GM12878 (cell line): ENCODE data around the gene PARP4.

Source experiments
- ATF3 ChIP-seq: IDR thresholded peaks from 2 replicates; pipeline ENCODE4 v1.6.1; 2011; ENCODE audit warnings: low read depth, mild to moderate bottlenecking, low read length, moderate library complexity, borderline replicate concordance; ENCODE audit errors: extremely low read depth
- CEBPB ChIP-seq, 2 experiments: fragments of 150-350 bp in 1 of 2; IDR thresholded peaks; 2 replicates each; pipeline ENCODE4 v1.6.1; 2012 to 2014; ENCODE audit warnings: low read depth in 2 of 2, low read length in 2 of 2, borderline replicate concordance in 1 of 2, inconsistent platforms in 1 of 2
- CTCF ChIP-seq, 3 experiments: IDR thresholded peaks in 2 of 3; conservative IDR thresholded peaks in 1 of 3; 2 replicates each; pipeline ENCODE4 v1.5.1; 2011; ENCODE audit warnings: low read depth in 3 of 3, low read length in 3 of 3, mild to moderate bottlenecking in 3 of 3, control low read depth in 2 of 3, moderate library complexity in 2 of 3, inconsistent platforms in 1 of 3, mixed read lengths in 1 of 3; ENCODE audit not compliant: control insufficient read depth in 2 of 3, insufficient read depth in 1 of 3; ENCODE audit errors: extremely low read depth in 1 of 3
- IKZF2 ChIP-seq, 2 experiments: fragments of 450-650 bp; IDR thresholded peaks; 2 replicates each; pipeline ENCODE4 v1.6.1; 2017; ENCODE audit warnings: mild to moderate bottlenecking in 2 of 2, moderate library complexity in 2 of 2
- JUND ChIP-seq: IDR thresholded peaks from 2 replicates; pipeline ENCODE4 v1.6.1; 2012; ENCODE audit warnings: low read depth, mild to moderate bottlenecking, low read length, improper control_type of control experiment, moderate library complexity
- NR2C2 ChIP-seq: IDR thresholded peaks from 2 replicates; pipeline ENCODE4 v1.6.1; 2011; ENCODE audit warnings: borderline replicate concordance, low read depth; ENCODE audit not compliant: control insufficient read depth, insufficient read length
- NRF1 ChIP-seq: conservative IDR thresholded peaks from 2 replicates; pipeline ENCODE4 v1.6.1; 2011; ENCODE audit warnings: mild to moderate bottlenecking, low read depth, low read length, improper control_type of control experiment
- PAX8 ChIP-seq: fragments of 450-650 bp; IDR thresholded peaks from 2 replicates; pipeline ENCODE4 v1.6.1; 2017; ENCODE audit warnings: mild to moderate bottlenecking, moderate library complexity
- POLR2AphosphoS5 ChIP-seq: IDR thresholded peaks from 2 replicates; pipeline ENCODE4 v1.6.1; 2011; ENCODE audit warnings: mild to moderate bottlenecking, low read length, inconsistent platforms
- RCOR1 ChIP-seq: conservative IDR thresholded peaks from 2 replicates; pipeline ENCODE4 v1.6.1; 2012; ENCODE audit warnings: low read depth, low read length, improper control_type of control experiment
- SMC3 ChIP-seq: IDR thresholded peaks from 2 replicates; pipeline ENCODE4 v1.6.1; 2011; ENCODE audit warnings: low read length, improper control_type of control experiment, borderline replicate concordance
- YY1 ChIP-seq: IDR thresholded peaks from 2 replicates; pipeline ENCODE4 v1.6.1; 2011; ENCODE audit warnings: low read depth, mild to moderate bottlenecking, low read length

- TF ChIP-seq PAX8 = no peak
- TF ChIP-seq NRF1 = no peak
- no peak for TF ChIP-seq IKZF2 (IDR thresholded peaks at IDR 0.05)
- TF ChIP-seq RCOR1 = no peak
- no peak for TF ChIP-seq CTCF (IDR thresholded peaks at IDR 0.05 in 2 of 3, conservative IDR thresholded peaks at IDR 0.05 in 1 of 3; ENCODE audit: control insufficient read depth in 2 of 3, extremely low read depth in 1 of 3, insufficient read depth in 1 of 3, low read depth in 3 of 3, low read length in 3 of 3)
- no peak for TF ChIP-seq CEBPB (IDR thresholded peaks at IDR 0.05; ENCODE audit: borderline replicate concordance in 1 of 2, low read depth in 2 of 2, low read length in 2 of 2)
- no peak for TF ChIP-seq NR2C2
- no peak for TF ChIP-seq ATF3
- no peak for TF ChIP-seq JUND
- no peak for TF ChIP-seq YY1
- no peak for TF ChIP-seq POLR2AphosphoS5
- TF ChIP-seq SMC3 = no peak
Measured at GRCh38 chr13:24505256-24505655, 7.3 kb downstream of the PARP4 start.
